Measurements from ENCODE around the gene PPAN.

PPAN gene

DNA sequence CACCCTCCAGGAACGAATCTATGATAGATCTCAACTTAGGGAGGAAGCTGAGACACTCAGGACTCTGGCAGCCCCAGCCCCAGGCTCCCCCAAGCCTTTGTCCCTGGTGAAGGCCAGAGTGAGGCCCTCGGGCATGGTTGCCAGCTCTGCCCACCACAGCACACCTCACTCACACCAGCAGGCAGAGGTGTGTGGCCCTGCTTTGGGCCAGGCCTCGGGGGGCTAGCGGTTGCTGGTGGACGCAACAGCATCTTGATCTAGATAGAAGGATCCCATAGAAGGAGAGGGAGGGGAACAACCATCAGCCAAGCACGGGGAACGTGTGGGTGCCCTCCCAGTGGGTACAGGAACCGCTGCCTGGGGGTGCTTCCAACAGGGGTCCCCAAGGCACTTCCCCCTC, 51.9 kb downstream of the PPAN start:
- TF ChIP-seq ZFP3 (CRISPR knock-in tag; IDR thresholded peaks at IDR 0.05) = no peak
- no peak for TF ChIP-seq ZNF70 (CRISPR knock-in tag; IDR thresholded peaks at IDR 0.05)
- TF ChIP-seq RARB (CRISPR knock-in tag; IDR thresholded peaks at IDR 0.05) = no peak
- TF ChIP-seq PPARA (CRISPR knock-in tag; IDR thresholded peaks at IDR 0.05; ENCODE audit: borderline replicate concordance) = no peak
- TF ChIP-seq OSR1 (CRISPR knock-in tag; IDR thresholded peaks at IDR 0.05) = no peak
- no peak for ATAC-seq

- TF ChIP-seq TOX (CRISPR knock-in tag; IDR thresholded peaks at IDR 0.05; ENCODE audit: borderline replicate concordance) (no peak), PPARA (CRISPR knock-in tag; IDR thresholded peaks at IDR 0.05; ENCODE audit: borderline replicate concordance) (no peak), ZC3H10 (CRISPR knock-in tag; IDR thresholded peaks at IDR 0.05) (no peak), OSR1 (CRISPR knock-in tag; IDR thresholded peaks at IDR 0.05) (no peak), GLIS3 (CRISPR knock-in tag; IDR thresholded peaks at IDR 0.05) (no peak), TCF4 (CRISPR knock-in tag; IDR thresholded peaks at IDR 0.05; ENCODE audit: borderline replicate concordance) (no peak), ARNTL (CRISPR knock-in tag; IDR thresholded peaks at IDR 0.05; ENCODE audit: borderline replicate concordance, low read depth) (no peak), ZFP3 (CRISPR knock-in tag; IDR thresholded peaks at IDR 0.05) (no peak), ZNF70 (CRISPR knock-in tag; IDR thresholded peaks at IDR 0.05) (no peak), CSDC2 (CRISPR knock-in tag; IDR thresholded peaks at IDR 0.05) (no peak), BACH2 (CRISPR knock-in tag; IDR thresholded peaks at IDR 0.05; ENCODE audit: borderline replicate concordance) (no peak), PATZ1 (CRISPR knock-in tag; IDR thresholded peaks at IDR 0.05; ENCODE audit: borderline replicate concordance) (no peak), ZNF8 (CRISPR knock-in tag; IDR thresholded peaks at IDR 0.05) (no peak), SNAI2 (CRISPR knock-in tag; IDR thresholded peaks at IDR 0.05) (no peak), CSRNP3 (CRISPR knock-in tag; IDR thresholded peaks at IDR 0.05) (no peak), ZNF565 (CRISPR knock-in tag; conservative IDR thresholded peaks at IDR 0.05; ENCODE audit: low read depth) (no peak), ZFP30 (CRISPR knock-in tag; IDR thresholded peaks at IDR 0.05) (no peak)
- TF ChIP-seq, protein P1, sequence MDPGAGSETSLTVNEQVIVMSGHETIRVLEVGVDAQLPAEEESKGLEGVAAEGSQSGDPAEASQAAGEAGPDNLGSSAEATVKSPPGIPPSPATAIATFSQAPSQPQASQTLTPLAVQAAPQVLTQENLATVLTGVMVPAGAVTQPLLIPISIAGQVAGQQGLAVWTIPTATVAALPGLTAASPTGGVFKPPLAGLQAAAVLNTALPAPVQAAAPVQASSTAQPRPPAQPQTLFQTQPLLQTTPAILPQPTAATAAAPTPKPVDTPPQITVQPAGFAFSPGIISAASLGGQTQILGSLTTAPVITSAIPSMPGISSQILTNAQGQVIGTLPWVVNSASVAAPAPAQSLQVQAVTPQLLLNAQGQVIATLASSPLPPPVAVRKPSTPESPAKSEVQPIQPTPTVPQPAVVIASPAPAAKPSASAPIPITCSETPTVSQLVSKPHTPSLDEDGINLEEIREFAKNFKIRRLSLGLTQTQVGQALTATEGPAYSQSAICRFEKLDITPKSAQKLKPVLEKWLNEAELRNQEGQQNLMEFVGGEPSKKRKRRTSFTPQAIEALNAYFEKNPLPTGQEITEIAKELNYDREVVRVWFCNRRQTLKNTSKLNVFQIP (CRISPR knock-in tag; IDR thresholded peaks at IDR 0.05; ENCODE audit: borderline replicate concordance, low read depth) = no peak
- TF ChIP-seq, protein P2, sequence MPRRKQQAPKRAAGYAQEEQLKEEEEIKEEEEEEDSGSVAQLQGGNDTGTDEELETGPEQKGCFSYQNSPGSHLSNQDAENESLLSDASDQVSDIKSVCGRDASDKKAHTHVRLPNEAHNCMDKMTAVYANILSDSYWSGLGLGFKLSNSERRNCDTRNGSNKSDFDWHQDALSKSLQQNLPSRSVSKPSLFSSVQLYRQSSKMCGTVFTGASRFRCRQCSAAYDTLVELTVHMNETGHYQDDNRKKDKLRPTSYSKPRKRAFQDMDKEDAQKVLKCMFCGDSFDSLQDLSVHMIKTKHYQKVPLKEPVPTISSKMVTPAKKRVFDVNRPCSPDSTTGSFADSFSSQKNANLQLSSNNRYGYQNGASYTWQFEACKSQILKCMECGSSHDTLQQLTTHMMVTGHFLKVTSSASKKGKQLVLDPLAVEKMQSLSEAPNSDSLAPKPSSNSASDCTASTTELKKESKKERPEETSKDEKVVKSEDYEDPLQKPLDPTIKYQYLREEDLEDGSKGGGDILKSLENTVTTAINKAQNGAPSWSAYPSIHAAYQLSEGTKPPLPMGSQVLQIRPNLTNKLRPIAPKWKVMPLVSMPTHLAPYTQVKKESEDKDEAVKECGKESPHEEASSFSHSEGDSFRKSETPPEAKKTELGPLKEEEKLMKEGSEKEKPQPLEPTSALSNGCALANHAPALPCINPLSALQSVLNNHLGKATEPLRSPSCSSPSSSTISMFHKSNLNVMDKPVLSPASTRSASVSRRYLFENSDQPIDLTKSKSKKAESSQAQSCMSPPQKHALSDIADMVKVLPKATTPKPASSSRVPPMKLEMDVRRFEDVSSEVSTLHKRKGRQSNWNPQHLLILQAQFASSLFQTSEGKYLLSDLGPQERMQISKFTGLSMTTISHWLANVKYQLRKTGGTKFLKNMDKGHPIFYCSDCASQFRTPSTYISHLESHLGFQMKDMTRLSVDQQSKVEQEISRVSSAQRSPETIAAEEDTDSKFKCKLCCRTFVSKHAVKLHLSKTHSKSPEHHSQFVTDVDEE (CRISPR knock-in tag; IDR thresholded peaks at IDR 0.05) = no peak
- TF ChIP-seq, protein P3, sequence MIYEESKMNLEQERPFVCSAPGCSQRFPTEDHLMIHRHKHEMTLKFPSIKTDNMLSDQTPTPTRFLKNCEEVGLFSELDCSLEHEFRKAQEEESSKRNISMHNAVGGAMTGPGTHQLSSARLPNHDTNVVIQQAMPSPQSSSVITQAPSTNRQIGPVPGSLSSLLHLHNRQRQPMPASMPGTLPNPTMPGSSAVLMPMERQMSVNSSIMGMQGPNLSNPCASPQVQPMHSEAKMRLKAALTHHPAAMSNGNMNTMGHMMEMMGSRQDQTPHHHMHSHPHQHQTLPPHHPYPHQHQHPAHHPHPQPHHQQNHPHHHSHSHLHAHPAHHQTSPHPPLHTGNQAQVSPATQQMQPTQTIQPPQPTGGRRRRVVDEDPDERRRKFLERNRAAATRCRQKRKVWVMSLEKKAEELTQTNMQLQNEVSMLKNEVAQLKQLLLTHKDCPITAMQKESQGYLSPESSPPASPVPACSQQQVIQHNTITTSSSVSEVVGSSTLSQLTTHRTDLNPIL (CRISPR knock-in tag; IDR thresholded peaks at IDR 0.05; ENCODE audit: low read depth) = no peak
- no peak for ATAC-seq
Measured at GRCh38 chr19:10158485-10158884, 52.3 kb downstream of the PPAN start.

DNA sequence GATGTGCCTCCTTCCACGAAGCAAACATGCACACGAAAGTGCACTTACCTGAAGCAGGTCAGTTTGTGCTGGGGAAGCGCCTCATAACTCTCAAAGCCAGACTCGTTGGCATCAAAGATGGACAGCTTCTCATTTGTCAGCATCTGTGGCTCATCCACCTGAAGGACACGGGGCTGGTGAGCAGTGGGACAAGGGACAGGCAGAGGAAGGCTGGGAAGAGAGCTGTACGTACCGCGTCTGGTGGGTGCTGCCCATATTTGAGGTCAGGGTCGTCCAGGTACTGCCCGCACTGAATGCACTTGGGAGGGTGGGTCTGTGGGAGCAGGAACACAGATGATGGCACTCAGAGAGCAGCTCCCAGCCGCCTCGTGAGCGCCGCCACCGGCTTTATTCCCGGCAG, 53.4 kb downstream of the PPAN start:
- TF ChIP-seq ZNF565 (CRISPR knock-in tag; conservative IDR thresholded peaks at IDR 0.05; ENCODE audit: low read depth) = no peak
- no peak for TF ChIP-seq ZFP3 (CRISPR knock-in tag; IDR thresholded peaks at IDR 0.05)
- ATAC-seq = no peak
